T-helper 1 cell treated with Interleukin-12 subunit alpha and Interleukin-12 subunit beta and Interleukin-4 antibody, amounts not matched to agents 30 μg/mL and 1 μg/mL, for 36 hours (primary cell): ENCODE results near the gene CPTP.

ENCODE experiments used
- H3K27ac Mint-ChIP-seq: one replicate; pipeline ENCODE4 v1.8.0; 2021; ENCODE audit warnings: mild to moderate bottlenecking, mixed read lengths
- H3K27me3 Mint-ChIP-seq: one replicate; pipeline ENCODE4 v1.8.0; 2021; ENCODE audit warnings: low read depth, mixed read lengths
- H3K36me3 Mint-ChIP-seq: one replicate; pipeline ENCODE4 v1.8.0; 2021; ENCODE audit warnings: low read depth, mixed read lengths
- H3K4me1 Mint-ChIP-seq: one replicate; pipeline ENCODE4 v1.8.0; 2021; ENCODE audit warnings: low read depth, mixed read lengths
- H3K4me3 Mint-ChIP-seq: one replicate; pipeline ENCODE4 v1.8.0; 2021; ENCODE audit warnings: mild to moderate bottlenecking, moderate library complexity, mixed read lengths
- H3K9me3 Mint-ChIP-seq: one replicate; pipeline ENCODE4 v1.8.0; 2021; ENCODE audit warnings: mixed read lengths

CPTP gene

DNA sequence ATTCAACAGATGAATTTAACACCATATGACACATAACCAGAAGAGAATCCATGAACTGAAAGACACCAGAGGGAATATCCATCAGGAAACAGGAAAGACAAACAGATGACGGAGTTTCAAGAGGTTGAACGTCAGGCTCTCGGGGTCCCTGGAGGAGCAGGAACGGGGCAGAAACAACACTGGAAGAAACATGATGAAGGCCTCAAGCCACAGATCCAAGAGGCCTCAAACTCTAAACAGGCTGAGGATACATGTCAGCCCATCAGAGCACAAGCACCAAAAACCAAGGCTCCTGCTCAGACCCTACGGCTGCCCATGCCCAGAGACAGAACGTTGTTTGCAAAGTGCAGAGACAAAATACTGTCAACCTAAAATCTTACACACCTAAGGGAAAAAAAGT lies 7.2 kb upstream of the CPTP start:
- H3K27ac Mint-ChIP-seq = no peak overlapping the region
- peaks cover 6% of the 10 kb centered on the region for H3K4me1 Mint-ChIP-seq
- peaks cover 15% of the 10 kb centered on the region for H3K36me3 Mint-ChIP-seq
- H3K9me3 Mint-ChIP-seq = no peaks in the 10 kb centered on the region
- H3K4me3 Mint-ChIP-seq = no peak overlapping the region
- no peaks in the 10 kb centered on the region for H3K27me3 Mint-ChIP-seq

DNA sequence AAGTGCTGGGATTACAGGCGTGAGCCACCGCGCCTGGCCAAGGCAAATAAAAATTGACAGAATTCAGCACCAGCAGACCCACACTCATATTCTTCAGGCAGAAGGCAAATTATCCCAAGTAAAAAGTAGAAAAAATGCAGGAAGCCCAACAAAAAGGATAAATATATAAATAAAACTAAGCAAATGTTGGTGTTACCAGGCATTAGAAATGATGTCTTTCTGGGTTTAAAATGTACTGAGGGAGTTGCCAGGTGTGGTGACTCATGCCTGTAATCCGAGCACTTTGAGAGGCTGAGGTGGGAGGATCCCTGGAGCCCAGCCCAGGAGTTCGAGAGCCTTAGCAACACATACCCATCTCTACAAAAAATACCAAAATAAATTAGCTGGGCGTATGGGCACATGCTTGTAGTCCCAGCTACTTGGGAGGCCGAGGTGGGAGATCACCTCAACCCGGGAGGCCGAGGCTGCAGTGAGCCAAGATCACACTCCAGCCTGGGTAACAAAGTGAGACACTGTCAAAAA lies 6.4 kb upstream of the CPTP start:
- H3K27ac Mint-ChIP-seq = no peak overlapping the region
- no peaks in the 10 kb centered on the region for H3K9me3 Mint-ChIP-seq
- H3K27me3 Mint-ChIP-seq = no peaks in the 10 kb centered on the region

DNA sequence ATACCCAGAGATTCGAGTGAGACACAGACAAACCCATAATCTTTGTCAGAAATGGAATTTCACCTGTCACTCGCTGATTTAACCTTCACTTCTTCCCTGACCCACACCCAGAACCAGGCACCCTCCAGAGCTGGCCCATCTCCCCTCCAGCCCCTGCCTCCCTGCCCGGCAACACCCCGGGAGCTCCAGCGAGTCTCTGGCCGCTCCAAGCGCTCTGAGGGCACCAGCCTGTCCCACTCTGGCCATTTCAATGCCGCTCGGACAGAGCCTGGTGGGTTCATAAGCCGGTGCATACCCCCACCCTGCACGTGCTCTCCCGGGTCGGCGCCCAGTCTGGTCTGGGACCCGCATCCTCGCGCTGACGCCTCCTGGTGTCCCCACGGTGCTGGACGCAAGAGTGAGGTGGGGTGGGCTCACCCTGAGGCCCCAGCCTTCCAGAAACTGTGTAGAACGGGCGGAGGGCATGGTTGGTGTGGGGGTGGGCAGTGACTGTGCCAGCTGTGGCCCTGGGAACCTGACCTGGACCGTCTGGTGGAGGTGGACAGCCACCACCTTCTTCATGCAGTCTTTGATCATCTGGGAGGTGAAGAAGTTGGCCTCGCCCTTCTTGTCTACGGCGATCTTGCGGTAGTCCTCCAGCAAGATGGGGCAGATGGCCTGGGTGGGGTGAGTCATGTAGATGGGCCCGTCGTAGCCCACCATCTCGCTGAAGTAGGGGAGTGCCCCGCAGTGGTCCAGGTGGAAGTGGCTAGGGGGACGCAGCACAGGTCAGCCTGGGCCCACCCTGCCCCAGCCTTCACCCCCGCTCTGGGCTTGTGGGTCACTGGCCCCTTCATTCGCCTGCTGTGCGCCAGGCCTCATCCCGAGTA lies 5.6 kb upstream of the CPTP start:
- Mint-ChIP-seq H3K4me3 (no peak overlapping the region), H3K27ac (no peak overlapping the region), H3K36me3 (peaks cover 11% of the 10 kb centered on the region), H3K9me3 (no peaks in the 10 kb centered on the region), H3K27me3 (no peaks in the 10 kb centered on the region), H3K4me1 (peaks cover 15% of the 10 kb centered on the region)

More for the DNA sequence above, 6.4 kb upstream of the CPTP start:
- H3K4me3 Mint-ChIP-seq = no peak overlapping the region
- H3K36me3 Mint-ChIP-seq = peaks cover 12% of the 10 kb centered on the region
- peaks cover 11% of the 10 kb centered on the region for H3K4me1 Mint-ChIP-seq

DNA sequence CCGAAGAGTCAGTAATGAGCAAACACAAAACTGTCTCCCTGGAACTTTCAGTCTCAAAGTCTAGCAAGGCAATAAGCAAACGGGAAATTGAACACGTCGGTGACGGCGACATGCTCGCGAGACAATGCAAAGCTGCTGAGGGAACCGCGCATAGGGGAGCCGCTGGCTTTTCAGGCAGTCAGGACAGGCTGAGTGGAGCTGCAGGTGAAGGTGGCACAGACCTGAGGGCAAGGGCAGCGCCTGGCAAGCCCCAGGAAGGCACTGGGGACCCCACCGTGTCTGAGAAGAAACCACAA lies 5.0 kb upstream of the CPTP start:
- peaks cover 11% of the 10 kb centered on the region for H3K36me3 Mint-ChIP-seq
- H3K27me3 Mint-ChIP-seq = no peaks in the 10 kb centered on the region
- no peaks in the 10 kb centered on the region for H3K9me3 Mint-ChIP-seq
- peaks cover 15% of the 10 kb centered on the region for H3K4me1 Mint-ChIP-seq
- H3K4me3 Mint-ChIP-seq = no peak overlapping the region
- H3K27ac Mint-ChIP-seq = no peak overlapping the region

DNA sequence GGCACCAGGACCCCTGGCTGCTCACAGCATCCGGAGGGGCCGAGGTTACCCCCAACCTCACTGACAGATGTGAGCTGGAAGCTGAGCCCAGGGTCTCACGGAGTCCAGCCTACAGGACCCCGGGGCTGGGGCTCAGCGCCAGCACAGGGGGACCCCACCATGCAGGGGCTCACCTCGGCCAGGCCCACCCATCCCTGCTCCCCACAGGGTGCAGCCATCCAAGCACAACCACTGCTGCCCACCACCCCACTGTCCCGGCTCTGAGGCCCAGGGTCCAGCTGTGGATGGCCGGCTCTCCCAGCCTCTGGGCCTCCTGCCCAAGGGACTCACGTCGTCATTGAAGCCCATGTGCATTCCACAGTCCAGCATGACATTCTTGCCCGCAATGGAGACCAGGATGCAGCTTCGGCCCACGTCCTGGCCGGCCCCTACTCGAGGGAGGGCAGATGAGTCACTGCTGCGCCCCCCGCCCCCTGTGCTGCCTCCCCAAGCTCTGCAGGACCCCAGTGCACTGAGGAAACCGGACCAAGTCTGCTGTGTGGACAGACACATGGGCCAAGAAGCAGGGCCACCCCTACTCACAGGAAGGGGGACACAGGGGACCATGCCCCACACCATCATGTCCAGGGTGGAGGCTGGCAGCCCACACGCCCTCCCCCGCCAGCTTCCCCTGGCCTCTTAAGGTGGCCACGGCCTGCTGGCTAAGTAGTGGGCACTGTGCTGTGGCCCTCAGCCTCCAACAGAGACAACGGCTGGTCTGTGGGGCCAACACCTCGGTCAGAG lies 3.7 kb upstream of the CPTP start:
- no peaks in the 10 kb centered on the region for H3K27me3 Mint-ChIP-seq
- peaks cover 15% of the 10 kb centered on the region for H3K4me1 Mint-ChIP-seq
- H3K9me3 Mint-ChIP-seq = no peaks in the 10 kb centered on the region
- peaks cover 11% of the 10 kb centered on the region for H3K36me3 Mint-ChIP-seq
- H3K4me3 Mint-ChIP-seq = no peak overlapping the region
- H3K27ac Mint-ChIP-seq = no peak overlapping the region

DNA sequence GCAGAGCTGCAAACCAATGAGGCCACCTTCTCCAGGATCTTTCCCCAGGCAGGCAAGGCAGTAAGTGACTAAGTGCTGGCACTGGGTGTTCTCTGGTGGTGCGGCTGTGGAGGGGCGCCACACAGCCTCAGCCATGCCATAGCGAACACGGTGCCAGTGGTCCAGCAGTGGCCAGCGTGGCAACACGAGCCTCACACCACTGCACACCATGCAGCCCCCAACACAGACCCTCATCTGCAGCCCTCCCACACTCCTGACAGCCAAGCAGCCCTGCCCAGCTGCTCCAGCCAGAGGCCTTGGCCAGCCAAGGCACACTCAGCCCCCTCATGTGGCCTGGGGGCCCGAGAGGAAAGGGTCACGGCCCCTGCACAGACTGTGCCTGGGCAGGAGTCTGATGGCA lies 3.1 kb upstream of the CPTP start:
- peaks cover 11% of the 10 kb centered on the region for H3K36me3 Mint-ChIP-seq
- H3K27ac Mint-ChIP-seq = no peak overlapping the region
- no peaks in the 10 kb centered on the region for H3K27me3 Mint-ChIP-seq
- no peaks in the 10 kb centered on the region for H3K9me3 Mint-ChIP-seq
- H3K4me3 Mint-ChIP-seq = no peak overlapping the region
- H3K4me1 Mint-ChIP-seq = peaks cover 20% of the 10 kb centered on the region

DNA sequence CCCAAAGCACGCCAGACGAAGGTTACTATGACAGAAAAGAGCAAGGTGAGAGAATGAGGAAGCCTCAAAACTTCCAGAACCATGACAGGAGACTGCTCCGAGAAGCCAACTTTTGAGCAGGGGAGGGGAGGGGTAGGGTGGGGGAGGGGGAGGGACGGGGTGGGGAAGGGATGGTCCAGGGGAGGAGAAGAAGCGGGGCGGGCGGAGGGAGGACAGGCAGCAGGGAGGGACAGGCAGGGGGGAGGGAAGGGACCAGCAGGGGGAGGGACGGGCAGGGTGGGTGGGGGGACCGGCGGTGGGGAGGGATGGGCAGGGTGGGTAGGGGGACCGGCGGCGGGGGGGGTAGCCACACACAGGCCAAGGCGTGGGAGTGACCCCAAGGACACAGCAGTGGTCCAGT lies 2.2 kb upstream of the CPTP start:
- Mint-ChIP-seq H3K27me3 (no peaks in the 10 kb centered on the region), H3K9me3 (no peaks in the 10 kb centered on the region), H3K36me3 (peaks cover 8% of the 10 kb centered on the region), H3K27ac (peak overlapping the region; percentile 78), H3K4me3 (peak overlapping the region; percentile 79), H3K4me1 (peaks cover 20% of the 10 kb centered on the region)

DNA sequence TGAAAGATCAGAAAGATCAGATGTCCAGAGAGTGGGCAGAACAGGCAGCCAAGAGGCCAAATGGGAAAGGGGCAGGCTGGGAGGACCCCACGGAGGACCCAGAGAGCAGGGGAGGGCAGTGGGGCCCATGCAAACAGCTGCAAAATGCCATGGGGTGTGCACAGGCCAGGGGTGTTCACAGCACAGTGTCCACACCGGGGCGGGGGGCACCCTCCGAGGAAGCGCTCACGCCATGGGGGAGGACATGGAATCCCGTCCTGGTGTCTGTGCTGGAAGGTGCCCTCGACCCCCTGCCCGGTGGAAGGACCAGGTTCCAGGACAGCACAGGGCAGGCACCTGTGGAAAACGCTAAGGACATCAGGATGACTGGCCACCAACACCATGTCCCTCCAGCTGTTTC lies 1.6 kb upstream of the CPTP start:
- H3K27me3 Mint-ChIP-seq = no peaks in the 10 kb centered on the region
- H3K9me3 Mint-ChIP-seq = no peaks in the 10 kb centered on the region
- peaks cover 20% of the 10 kb centered on the region for H3K4me1 Mint-ChIP-seq
- peak overlapping the region; percentile 67 for H3K27ac Mint-ChIP-seq
- H3K36me3 Mint-ChIP-seq = peaks cover 6% of the 10 kb centered on the region
- H3K4me3 Mint-ChIP-seq = peak overlapping the region; percentile 85

DNA sequence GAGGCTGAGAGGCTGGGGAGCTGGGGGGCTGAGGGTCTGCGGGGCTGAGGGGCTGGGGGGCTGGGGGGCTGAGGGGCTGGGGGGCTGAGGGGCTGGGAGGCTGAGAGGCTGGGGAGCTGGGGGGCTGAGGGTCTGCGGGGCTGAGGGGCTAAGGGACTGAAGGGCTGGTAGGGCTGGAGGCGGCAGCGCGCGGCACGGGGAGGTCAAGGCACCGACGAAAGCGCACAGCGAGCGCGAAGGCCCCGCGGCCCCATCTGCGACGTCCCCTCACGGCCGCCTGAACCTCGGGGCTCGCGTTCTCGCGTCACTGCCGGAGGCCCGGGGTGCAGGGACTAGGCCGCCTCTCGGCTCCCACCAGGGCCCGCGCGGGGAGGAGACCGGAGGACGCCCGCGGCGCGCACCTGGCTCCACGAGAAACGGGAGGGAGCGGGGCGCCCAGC lies 498 bp upstream of the CPTP start:
- Mint-ChIP-seq H3K27me3 (no peaks in the 10 kb centered on the region), H3K4me1 (peaks cover 20% of the 10 kb centered on the region), H3K27ac (no peak overlapping the region), H3K36me3 (peaks cover 6% of the 10 kb centered on the region), H3K4me3 (peak overlapping the region; percentile 91), H3K9me3 (no peaks in the 10 kb centered on the region)

DNA sequence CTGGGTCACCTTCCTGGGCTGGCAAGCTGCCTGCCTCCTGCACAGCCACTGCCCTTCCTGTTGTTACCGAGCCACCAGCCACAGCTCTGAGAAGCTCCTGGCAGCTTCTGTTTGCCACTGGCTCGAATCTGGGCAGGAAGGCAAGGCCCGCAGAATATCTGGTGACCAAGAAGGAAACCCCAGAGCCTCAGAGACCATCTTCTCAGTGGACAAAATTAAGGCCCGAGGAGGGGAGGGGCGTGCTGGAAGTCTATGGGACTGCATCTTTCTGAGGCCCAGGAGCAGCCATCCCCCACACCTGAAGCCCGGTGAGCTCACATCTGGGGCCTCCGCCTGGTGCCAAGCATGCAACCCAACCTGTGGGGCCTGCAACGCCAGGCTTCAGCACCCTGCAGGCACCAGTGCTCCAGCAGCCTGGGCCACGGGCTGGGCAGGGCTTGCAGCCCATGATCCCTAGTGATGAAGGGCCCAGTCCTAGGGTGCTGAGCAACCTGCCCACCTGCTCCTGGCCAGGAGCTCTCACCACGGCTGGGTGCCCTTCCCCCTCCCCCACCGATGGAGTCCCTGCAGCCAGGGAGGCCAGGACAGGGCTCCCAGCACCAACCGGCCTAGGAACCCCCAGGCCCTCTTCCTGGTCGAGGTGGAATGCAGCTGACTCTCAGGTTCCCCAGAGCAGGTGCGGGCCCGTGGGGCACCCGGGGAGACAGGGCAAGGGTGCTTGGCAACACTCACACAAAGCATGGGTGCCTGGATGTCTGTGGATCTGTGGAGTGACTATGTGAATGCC lies 879 bp downstream of the CPTP start:
- Mint-ChIP-seq H3K27ac (peak overlapping the region; percentile 80), H3K4me1 (peaks cover 21% of the 10 kb centered on the region), H3K4me3 (peak overlapping the region; percentile 83), H3K36me3 (peaks cover 6% of the 10 kb centered on the region), H3K9me3 (no peaks in the 10 kb centered on the region), H3K27me3 (no peaks in the 10 kb centered on the region)

DNA sequence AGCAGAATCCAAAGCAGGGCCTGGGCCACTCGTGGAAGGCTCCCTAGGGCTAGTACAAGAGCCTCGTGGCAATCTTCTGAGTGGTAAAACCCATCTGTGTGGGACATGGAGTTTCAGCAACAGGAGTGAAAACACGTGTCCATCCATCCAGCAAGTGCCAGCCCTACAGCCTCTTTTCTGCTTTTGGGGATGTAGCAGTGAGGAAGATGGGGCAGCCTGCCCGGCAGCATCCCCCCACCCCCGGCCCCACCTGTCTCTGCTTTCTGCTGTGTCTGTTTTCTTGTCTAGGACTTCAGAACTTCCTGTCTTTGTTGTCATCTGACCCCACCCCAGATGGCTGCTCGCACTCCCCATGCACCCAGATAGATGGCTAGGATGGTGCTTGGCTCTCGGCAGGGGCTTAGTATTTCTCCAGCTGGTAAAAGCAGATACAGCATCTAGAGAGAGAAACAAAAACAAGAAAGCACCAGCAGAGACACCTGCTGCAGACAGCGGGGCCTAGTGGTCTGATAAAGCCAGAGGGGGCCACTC lies 1.5 kb downstream of the CPTP start:
- peak overlapping the region; percentile 83 for H3K4me3 Mint-ChIP-seq
- H3K36me3 Mint-ChIP-seq = peaks cover 6% of the 10 kb centered on the region
- H3K27me3 Mint-ChIP-seq = no peaks in the 10 kb centered on the region
- no peaks in the 10 kb centered on the region for H3K9me3 Mint-ChIP-seq
- peaks cover 21% of the 10 kb centered on the region for H3K4me1 Mint-ChIP-seq
- H3K27ac Mint-ChIP-seq = peak overlapping the region; percentile 80

DNA sequence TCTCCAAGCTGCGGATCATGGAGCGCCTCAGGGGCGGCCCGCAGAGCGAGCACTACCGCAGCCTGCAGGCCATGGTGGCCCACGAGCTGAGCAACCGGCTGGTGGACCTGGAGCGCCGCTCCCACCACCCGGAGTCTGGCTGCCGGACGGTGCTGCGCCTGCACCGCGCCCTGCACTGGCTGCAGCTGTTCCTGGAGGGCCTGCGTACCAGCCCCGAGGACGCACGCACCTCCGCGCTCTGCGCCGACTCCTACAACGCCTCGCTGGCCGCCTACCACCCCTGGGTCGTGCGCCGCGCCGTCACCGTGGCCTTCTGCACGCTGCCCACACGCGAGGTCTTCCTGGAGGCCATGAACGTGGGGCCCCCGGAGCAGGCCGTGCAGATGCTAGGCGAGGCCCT lies 2.7 kb downstream of the CPTP start:
- H3K4me3 Mint-ChIP-seq = no peak overlapping the region
- no peaks in the 10 kb centered on the region for H3K27me3 Mint-ChIP-seq
- no peaks in the 10 kb centered on the region for H3K9me3 Mint-ChIP-seq
- H3K27ac Mint-ChIP-seq = peak overlapping the region; percentile 36
- H3K4me1 Mint-ChIP-seq = peaks cover 16% of the 10 kb centered on the region
- H3K36me3 Mint-ChIP-seq = peaks cover 4% of the 10 kb centered on the region

DNA sequence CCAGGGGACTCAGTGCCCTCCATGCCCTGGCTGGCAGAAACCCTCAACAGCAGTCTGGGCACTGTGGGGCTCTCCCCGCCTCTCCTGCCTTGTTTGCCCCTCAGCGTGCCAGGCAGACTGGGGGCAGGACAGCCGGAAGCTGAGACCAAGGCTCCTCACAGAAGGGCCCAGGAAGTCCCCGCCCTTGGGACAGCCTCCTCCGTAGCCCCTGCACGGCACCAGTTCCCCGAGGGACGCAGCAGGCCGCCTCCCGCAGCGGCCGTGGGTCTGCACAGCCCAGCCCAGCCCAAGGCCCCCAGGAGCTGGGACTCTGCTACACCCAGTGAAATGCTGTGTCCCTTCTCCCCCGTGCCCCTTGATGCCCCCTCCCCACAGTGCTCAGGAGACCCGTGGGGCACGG lies 3.7 kb downstream of the CPTP start:
- H3K27me3 Mint-ChIP-seq = no peaks in the 10 kb centered on the region
- H3K27ac Mint-ChIP-seq = no peak overlapping the region
- peaks cover 3% of the 10 kb centered on the region for H3K36me3 Mint-ChIP-seq
- no peaks in the 10 kb centered on the region for H3K9me3 Mint-ChIP-seq
- H3K4me3 Mint-ChIP-seq = no peak overlapping the region
- peaks cover 11% of the 10 kb centered on the region for H3K4me1 Mint-ChIP-seq
